ENCODE results near the gene BRINP2.

BRINP2 gene

GRCh38 chr1:177300431-177300830 is 129.7 kb downstream of the BRINP2 start:
- Histone ChIP-seq H3K27ac (ENCODE audit: low read depth, low read length) (no peak overlapping the region), H3K4me3 (ENCODE audit: low read depth, low read length) (no peak overlapping the region), H3K27me3 (ENCODE audit: control insufficient read depth, insufficient read depth, low read length) (no peaks in the 10 kb centered on the region), H3K36me3 (ENCODE audit: control insufficient read depth, insufficient read depth, low read length) (no peaks in the 10 kb centered on the region), H3K9ac (ENCODE audit: low read length) (no peak overlapping the region), H3K9me3 (ENCODE audit: control insufficient read depth, insufficient read depth, low read depth, low read length) (no peaks in the 10 kb centered on the region), H3K4me1 (ENCODE audit: control insufficient read depth, insufficient read depth, low read length) (no peaks in the 10 kb centered on the region)

GRCh38 chr1:177301425-177302124 is 130.8 kb downstream of the BRINP2 start:
- no peaks in the 10 kb centered on the region for H3K9me3 ChIP-seq (ENCODE audit: control insufficient read depth, insufficient read depth, low read depth, low read length)
- H3K4me1 ChIP-seq (ENCODE audit: control insufficient read depth, insufficient read depth, low read length) = no peaks in the 10 kb centered on the region
- H3K27ac ChIP-seq (ENCODE audit: low read depth, low read length) = no peak overlapping the region
- no peak overlapping the region for H3K9ac ChIP-seq (ENCODE audit: low read length)
- H3K4me3 ChIP-seq (ENCODE audit: low read depth, low read length) = no peak overlapping the region
- H3K27me3 ChIP-seq (ENCODE audit: control insufficient read depth, insufficient read depth, low read length) = no peaks in the 10 kb centered on the region
- H3K36me3 ChIP-seq (ENCODE audit: control insufficient read depth, insufficient read depth, low read length) = no peaks in the 10 kb centered on the region

- H3K9ac ChIP-seq (ENCODE audit: low read length) = no peak overlapping the region
- no peak overlapping the region for H3K4me3 ChIP-seq (ENCODE audit: low read depth, low read length)
- no peak overlapping the region for H3K27ac ChIP-seq (ENCODE audit: low read depth, low read length)
Measured at GRCh38 chr1:177302357-177303044, 131.7 kb downstream of the BRINP2 start.

GRCh38 chr1:177305040-177306018 is 134.6 kb downstream of the BRINP2 start:
- Histone ChIP-seq H3K27ac (ENCODE audit: low read depth, low read length) (no peak overlapping the region), H3K36me3 (ENCODE audit: control insufficient read depth, insufficient read depth, low read length) (no peaks in the 10 kb centered on the region), H3K9me3 (ENCODE audit: control insufficient read depth, insufficient read depth, low read depth, low read length) (no peaks in the 10 kb centered on the region), H3K4me1 (ENCODE audit: control insufficient read depth, insufficient read depth, low read length) (no peaks in the 10 kb centered on the region), H3K9ac (ENCODE audit: low read length) (no peak overlapping the region), H3K27me3 (ENCODE audit: control insufficient read depth, insufficient read depth, low read length) (no peaks in the 10 kb centered on the region), H3K4me3 (ENCODE audit: low read depth, low read length) (no peak overlapping the region)

More at GRCh38 chr1:177302357-177303044, 131.7 kb downstream of the BRINP2 start:
- Histone ChIP-seq H3K27me3 (ENCODE audit: control insufficient read depth, insufficient read depth, low read length) (no peaks in the 10 kb centered on the region), H3K9me3 (ENCODE audit: control insufficient read depth, insufficient read depth, low read depth, low read length) (no peaks in the 10 kb centered on the region), H3K36me3 (ENCODE audit: control insufficient read depth, insufficient read depth, low read length) (no peaks in the 10 kb centered on the region), H3K4me1 (ENCODE audit: control insufficient read depth, insufficient read depth, low read length) (no peaks in the 10 kb centered on the region)

GRCh38 chr1:177306019-177306415 is 135.3 kb downstream of the BRINP2 start:
- Histone ChIP-seq H3K36me3 (ENCODE audit: control insufficient read depth, insufficient read depth, low read length) (no peaks in the 10 kb centered on the region), H3K4me3 (ENCODE audit: low read depth, low read length) (no peak overlapping the region), H3K9ac (ENCODE audit: low read length) (no peak overlapping the region), H3K27me3 (ENCODE audit: control insufficient read depth, insufficient read depth, low read length) (no peaks in the 10 kb centered on the region), H3K9me3 (ENCODE audit: control insufficient read depth, insufficient read depth, low read depth, low read length) (no peaks in the 10 kb centered on the region), H3K27ac (ENCODE audit: low read depth, low read length) (no peak overlapping the region), H3K4me1 (ENCODE audit: control insufficient read depth, insufficient read depth, low read length) (no peaks in the 10 kb centered on the region)

GRCh38 chr1:177306981-177307380 is 136.2 kb downstream of the BRINP2 start:
- H3K27ac ChIP-seq (ENCODE audit: low read depth, low read length) = no peak overlapping the region
- no peak overlapping the region for H3K4me3 ChIP-seq (ENCODE audit: low read depth, low read length)
- no peaks in the 10 kb centered on the region for H3K9me3 ChIP-seq (ENCODE audit: control insufficient read depth, insufficient read depth, low read depth, low read length)
- no peaks in the 10 kb centered on the region for H3K4me1 ChIP-seq (ENCODE audit: control insufficient read depth, insufficient read depth, low read length)
- H3K36me3 ChIP-seq (ENCODE audit: control insufficient read depth, insufficient read depth, low read length) = no peaks in the 10 kb centered on the region
- H3K9ac ChIP-seq (ENCODE audit: low read length) = no peak overlapping the region
- H3K27me3 ChIP-seq (ENCODE audit: control insufficient read depth, insufficient read depth, low read length) = no peaks in the 10 kb centered on the region

- H3K27ac ChIP-seq (ENCODE audit: low read depth, low read length) = no peak overlapping the region
- H3K27me3 ChIP-seq (ENCODE audit: control insufficient read depth, insufficient read depth, low read length) = no peaks in the 10 kb centered on the region
- no peaks in the 10 kb centered on the region for H3K36me3 ChIP-seq (ENCODE audit: control insufficient read depth, insufficient read depth, low read length)
- H3K4me1 ChIP-seq (ENCODE audit: control insufficient read depth, insufficient read depth, low read length) = no peaks in the 10 kb centered on the region
- H3K9ac ChIP-seq (ENCODE audit: low read length) = no peak overlapping the region
- H3K4me3 ChIP-seq (ENCODE audit: low read depth, low read length) = no peak overlapping the region
- no peaks in the 10 kb centered on the region for H3K9me3 ChIP-seq (ENCODE audit: control insufficient read depth, insufficient read depth, low read depth, low read length)
Measured at GRCh38 chr1:177307771-177308170, 137.0 kb downstream of the BRINP2 start.

- Histone ChIP-seq H3K27ac (ENCODE audit: low read depth, low read length) (no peak overlapping the region), H3K27me3 (ENCODE audit: control insufficient read depth, insufficient read depth, low read length) (no peaks in the 10 kb centered on the region), H3K4me3 (ENCODE audit: low read depth, low read length) (no peak overlapping the region), H3K9me3 (ENCODE audit: control insufficient read depth, insufficient read depth, low read depth, low read length) (no peaks in the 10 kb centered on the region), H3K4me1 (ENCODE audit: control insufficient read depth, insufficient read depth, low read length) (no peaks in the 10 kb centered on the region), H3K9ac (ENCODE audit: low read length) (no peak overlapping the region), H3K36me3 (ENCODE audit: control insufficient read depth, insufficient read depth, low read length) (no peaks in the 10 kb centered on the region)
Measured at GRCh38 chr1:177309880-177310279, 139.1 kb downstream of the BRINP2 start.

- H3K4me1 ChIP-seq (ENCODE audit: control insufficient read depth, insufficient read depth, low read length) = no peaks in the 10 kb centered on the region
- no peaks in the 10 kb centered on the region for H3K36me3 ChIP-seq (ENCODE audit: control insufficient read depth, insufficient read depth, low read length)
- H3K4me3 ChIP-seq (ENCODE audit: low read depth, low read length) = no peak overlapping the region
- H3K9ac ChIP-seq (ENCODE audit: low read length) = no peak overlapping the region
- no peak overlapping the region for H3K27ac ChIP-seq (ENCODE audit: low read depth, low read length)
- H3K9me3 ChIP-seq (ENCODE audit: control insufficient read depth, insufficient read depth, low read depth, low read length) = no peaks in the 10 kb centered on the region
- no peaks in the 10 kb centered on the region for H3K27me3 ChIP-seq (ENCODE audit: control insufficient read depth, insufficient read depth, low read length)
Measured at GRCh38 chr1:177310326-177310725, 139.6 kb downstream of the BRINP2 start.

GRCh38 chr1:177311111-177311510 is 140.4 kb downstream of the BRINP2 start:
- Histone ChIP-seq H3K36me3 (ENCODE audit: control insufficient read depth, insufficient read depth, low read length) (no peaks in the 10 kb centered on the region), H3K4me3 (ENCODE audit: low read depth, low read length) (no peak overlapping the region), H3K9ac (ENCODE audit: low read length) (no peak overlapping the region), H3K9me3 (ENCODE audit: control insufficient read depth, insufficient read depth, low read depth, low read length) (no peaks in the 10 kb centered on the region), H3K27ac (ENCODE audit: low read depth, low read length) (no peak overlapping the region), H3K4me1 (ENCODE audit: control insufficient read depth, insufficient read depth, low read length) (no peaks in the 10 kb centered on the region), H3K27me3 (ENCODE audit: control insufficient read depth, insufficient read depth, low read length) (no peaks in the 10 kb centered on the region)

- Histone ChIP-seq H3K9ac (ENCODE audit: low read length) (no peak overlapping the region), H3K27me3 (ENCODE audit: control insufficient read depth, insufficient read depth, low read length) (no peaks in the 10 kb centered on the region), H3K4me1 (ENCODE audit: control insufficient read depth, insufficient read depth, low read length) (no peaks in the 10 kb centered on the region), H3K4me3 (ENCODE audit: low read depth, low read length) (no peak overlapping the region), H3K9me3 (ENCODE audit: control insufficient read depth, insufficient read depth, low read depth, low read length) (no peaks in the 10 kb centered on the region), H3K36me3 (ENCODE audit: control insufficient read depth, insufficient read depth, low read length) (no peaks in the 10 kb centered on the region), H3K27ac (ENCODE audit: low read depth, low read length) (no peak overlapping the region)
Measured at GRCh38 chr1:177311586-177311985, 140.8 kb downstream of the BRINP2 start.

Measured in HUES6 (cell line).